GM23338 (cell line): ENCODE measurements around the gene AXIN1.

ENCODE experiments used
- CTCF ChIP-seq, 2 experiments: fragments of 200-600 bp in 1 of 2; sonication (generic) in 1 of 2; conservative IDR thresholded peaks; 2 replicates each; pipeline versions ENCODE4 v1.5.1 to v1.6.1; 2016 to 2017; ENCODE audit warnings: antibody characterized with exemption in 2 of 2, low read depth in 2 of 2, mild to moderate bottlenecking in 2 of 2, moderate library complexity in 1 of 2
- ETS1 ChIP-seq: IDR thresholded peaks from 2 replicates; pipeline ENCODE4 v1.6.1; 2016; ENCODE audit warnings: antibody characterized with exemption
- EZH2 ChIP-seq: fragments of 200-600 bp; sonication (generic); IDR thresholded peaks from one replicate; pipeline ENCODE4 v1.8.0; 2017; ENCODE audit warnings: antibody characterized with exemption, mild to moderate bottlenecking, low read depth; ENCODE audit not compliant: unreplicated experiment
- EZH2phosphoT487 ChIP-seq: fragments of 200-600 bp; sonication (generic); IDR thresholded peaks from one replicate; pipeline ENCODE4 v1.8.1; 2018; ENCODE audit warnings: antibody characterized with exemption; ENCODE audit not compliant: unreplicated experiment
- POLR2AphosphoS5 ChIP-seq: IDR thresholded peaks from 2 replicates; pipeline ENCODE4 v1.6.1; 2016; ENCODE audit warnings: antibody characterized with exemption, low read depth
- TF ChIP-seq, protein P1 (sequence below): IDR thresholded peaks from one replicate; pipeline ENCODE4 v1.6.1; 2018; ENCODE audit warnings: antibody characterized with exemption; ENCODE audit not compliant: unreplicated experiment

- TF ChIP-seq CTCF (conservative IDR thresholded peaks at IDR 0.05; ENCODE audit: low read depth in 2 of 2) (no peak), ETS1 (no peak), EZH2 (no peak), EZH2phosphoT487 (no peak), POLR2AphosphoS5 (peak; percentile 60)
- TF ChIP-seq, protein P1, sequence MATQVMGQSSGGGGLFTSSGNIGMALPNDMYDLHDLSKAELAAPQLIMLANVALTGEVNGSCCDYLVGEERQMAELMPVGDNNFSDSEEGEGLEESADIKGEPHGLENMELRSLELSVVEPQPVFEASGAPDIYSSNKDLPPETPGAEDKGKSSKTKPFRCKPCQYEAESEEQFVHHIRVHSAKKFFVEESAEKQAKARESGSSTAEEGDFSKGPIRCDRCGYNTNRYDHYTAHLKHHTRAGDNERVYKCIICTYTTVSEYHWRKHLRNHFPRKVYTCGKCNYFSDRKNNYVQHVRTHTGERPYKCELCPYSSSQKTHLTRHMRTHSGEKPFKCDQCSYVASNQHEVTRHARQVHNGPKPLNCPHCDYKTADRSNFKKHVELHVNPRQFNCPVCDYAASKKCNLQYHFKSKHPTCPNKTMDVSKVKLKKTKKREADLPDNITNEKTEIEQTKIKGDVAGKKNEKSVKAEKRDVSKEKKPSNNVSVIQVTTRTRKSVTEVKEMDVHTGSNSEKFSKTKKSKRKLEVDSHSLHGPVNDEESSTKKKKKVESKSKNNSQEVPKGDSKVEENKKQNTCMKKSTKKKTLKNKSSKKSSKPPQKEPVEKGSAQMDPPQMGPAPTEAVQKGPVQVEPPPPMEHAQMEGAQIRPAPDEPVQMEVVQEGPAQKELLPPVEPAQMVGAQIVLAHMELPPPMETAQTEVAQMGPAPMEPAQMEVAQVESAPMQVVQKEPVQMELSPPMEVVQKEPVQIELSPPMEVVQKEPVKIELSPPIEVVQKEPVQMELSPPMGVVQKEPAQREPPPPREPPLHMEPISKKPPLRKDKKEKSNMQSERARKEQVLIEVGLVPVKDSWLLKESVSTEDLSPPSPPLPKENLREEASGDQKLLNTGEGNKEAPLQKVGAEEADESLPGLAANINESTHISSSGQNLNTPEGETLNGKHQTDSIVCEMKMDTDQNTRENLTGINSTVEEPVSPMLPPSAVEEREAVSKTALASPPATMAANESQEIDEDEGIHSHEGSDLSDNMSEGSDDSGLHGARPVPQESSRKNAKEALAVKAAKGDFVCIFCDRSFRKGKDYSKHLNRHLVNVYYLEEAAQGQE, result no peak
Measured at GRCh38 chr16:381789-382717, 29.5 kb upstream of the AXIN1 start, which contains the start of gene PGAP6.
